Ramos (cell line): ENCODE measurements around the gene NRN1.

Source experiments
- in situ Hi-C: fragments of 300-500 bp; cut with MboI; formaldehyde crosslinking; loops from one replicate; pipeline ENCODE4 v1.14.3; 2022; ENCODE audit warnings: low sequenced_read_pairs; ENCODE audit not compliant: unreplicated experiment

NRN1 gene

GRCh38 chr6:6002848-6003620 is 3.7 kb downstream of the NRN1 start:
- in situ Hi-C loops = no loop called here

GRCh38 chr6:6002005-6002847 is 4.5 kb downstream of the NRN1 start:
- in situ Hi-C loops = no loop called here

DNA sequence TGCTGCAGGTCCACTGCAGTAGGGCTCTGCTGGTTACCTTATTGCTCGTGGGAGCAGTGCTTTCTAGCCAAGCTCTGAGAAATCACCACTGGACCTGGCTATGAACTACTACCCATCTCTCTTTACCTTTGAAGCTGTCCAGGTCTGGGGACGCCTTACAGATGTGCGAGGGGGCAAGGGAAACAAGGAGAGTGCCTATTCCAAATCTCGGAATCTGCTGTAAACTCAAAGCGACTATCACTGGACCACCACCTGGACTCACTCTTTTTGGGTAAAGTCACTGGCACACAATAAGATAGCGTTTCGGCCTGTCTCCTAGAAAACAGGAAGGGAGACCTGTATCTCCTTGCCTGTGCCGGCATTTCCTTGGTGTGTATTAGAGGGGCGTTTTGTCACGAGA is 5.3 kb downstream of the NRN1 start:
- in situ Hi-C loops = no loop called here

DNA sequence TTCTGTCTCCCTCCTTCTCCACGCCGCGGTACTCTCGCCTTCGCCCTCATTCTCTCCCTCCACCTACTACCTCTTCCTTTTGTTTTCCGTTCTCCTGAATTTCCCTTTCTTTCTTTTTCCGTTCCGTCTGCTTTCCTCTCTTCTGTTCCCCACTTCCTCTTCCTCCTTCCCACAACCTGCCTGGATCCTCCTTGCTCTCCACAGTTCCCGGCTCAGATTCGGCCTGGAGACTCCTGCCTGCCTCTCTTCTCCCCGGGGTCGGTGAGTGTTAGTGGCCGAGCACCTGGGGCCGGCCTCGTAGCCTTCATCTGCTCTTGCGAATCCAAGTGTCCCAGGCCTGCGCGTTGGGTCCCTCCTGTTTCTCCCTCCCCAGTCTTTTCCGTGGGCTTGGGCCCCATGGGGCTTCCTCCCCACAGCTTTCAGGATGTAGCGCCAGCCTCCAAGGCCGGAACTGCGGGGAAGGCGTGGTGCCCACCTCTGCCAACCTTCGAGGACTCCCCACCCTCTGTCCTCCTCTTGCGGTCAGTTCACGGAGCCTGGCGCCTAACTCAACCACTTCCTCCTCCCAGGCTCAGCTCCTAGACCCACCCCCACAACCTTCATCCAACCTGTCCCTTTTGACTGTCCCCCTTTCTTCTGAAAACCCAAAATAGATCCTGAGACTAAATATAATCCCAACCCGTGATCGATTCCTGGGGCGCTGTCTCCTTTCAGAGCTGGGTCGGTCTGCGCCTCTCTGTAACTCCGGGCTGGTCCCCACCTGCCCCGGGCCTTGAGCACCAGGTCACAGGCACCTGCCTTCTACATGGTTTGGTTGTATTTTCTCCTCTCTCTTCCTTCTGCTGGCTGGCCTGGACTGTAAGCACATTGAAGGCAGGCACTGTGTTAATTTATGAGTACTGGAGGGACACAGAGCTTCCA is 6.8 kb downstream of the NRN1 start:
- in situ Hi-C loops = no loop called here

DNA sequence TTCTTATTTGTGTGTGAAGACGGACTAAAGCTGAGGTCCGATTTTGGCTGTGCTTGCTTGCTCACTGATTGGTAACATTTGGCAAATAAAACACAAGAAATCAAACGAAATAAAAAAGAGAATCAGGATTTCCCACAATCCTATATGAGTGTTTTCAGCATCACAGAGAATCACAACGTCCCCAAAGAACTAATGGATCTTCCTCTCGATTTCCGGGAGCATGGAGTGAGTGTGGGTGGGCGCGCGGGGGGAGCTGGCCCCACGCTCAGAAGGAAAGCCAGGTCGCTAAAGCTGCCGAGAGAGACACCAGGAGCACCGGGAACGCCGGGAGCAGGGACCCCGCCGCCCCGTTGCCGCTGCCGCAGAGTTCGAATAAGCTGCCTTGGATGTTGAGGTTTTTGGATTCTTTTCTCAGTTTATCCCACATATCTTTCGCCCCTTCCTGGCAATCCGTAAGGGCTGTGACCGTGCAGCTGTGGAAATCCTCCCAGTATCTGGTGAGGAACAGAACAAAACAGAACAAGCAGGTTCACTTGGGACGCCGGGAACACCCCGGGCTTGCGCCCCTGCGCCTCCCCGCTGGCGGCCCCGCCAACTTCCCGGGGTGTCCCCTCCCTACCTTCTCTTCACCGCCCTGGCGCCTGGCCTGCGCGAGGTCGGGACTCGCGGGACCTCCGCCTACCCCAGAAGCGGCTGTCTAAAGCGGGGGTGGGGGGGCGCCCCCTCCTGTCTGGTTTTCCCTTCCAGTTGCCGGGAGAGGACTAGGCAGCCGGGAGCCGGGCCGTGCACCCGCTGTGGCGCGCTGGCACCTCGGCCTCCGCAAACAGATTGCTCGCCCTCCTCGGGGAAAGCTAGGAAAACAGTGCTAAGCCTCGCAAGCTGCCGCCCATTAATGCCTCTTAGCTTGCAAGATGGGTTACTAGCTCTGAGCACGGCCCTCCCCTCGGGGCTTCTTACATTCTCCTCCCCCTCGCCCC is 7.7 kb downstream of the NRN1 start:
- in situ Hi-C loops = no loop called here

DNA sequence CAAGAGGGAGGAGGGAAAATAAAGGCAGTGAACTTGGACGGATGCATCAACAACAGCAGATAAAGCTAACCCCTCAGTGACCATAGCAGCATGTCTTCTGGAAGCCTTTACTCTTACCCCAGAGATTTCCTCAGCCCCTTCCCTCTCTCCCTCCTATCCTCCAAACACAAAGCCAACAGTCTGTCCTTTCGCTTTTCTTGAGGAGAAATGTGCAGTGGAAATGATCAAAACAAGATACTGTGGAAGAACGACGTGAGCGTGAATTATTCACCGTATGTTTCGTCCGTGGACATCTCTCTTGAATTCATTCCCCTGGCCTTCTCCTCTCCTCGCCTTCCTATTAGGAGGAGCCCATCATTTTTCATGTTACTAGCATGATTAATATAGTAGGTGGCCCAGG is 8.5 kb downstream of the NRN1 start:
- in situ Hi-C loops = no loop called here

GRCh38 chr6:5997420-5997987 is 9.2 kb downstream of the NRN1 start:
- in situ Hi-C loops = no loop called here

GRCh38 chr6:5996714-5997419 is 9.9 kb downstream of the NRN1 start:
- in situ Hi-C loops = no loop called here

DNA sequence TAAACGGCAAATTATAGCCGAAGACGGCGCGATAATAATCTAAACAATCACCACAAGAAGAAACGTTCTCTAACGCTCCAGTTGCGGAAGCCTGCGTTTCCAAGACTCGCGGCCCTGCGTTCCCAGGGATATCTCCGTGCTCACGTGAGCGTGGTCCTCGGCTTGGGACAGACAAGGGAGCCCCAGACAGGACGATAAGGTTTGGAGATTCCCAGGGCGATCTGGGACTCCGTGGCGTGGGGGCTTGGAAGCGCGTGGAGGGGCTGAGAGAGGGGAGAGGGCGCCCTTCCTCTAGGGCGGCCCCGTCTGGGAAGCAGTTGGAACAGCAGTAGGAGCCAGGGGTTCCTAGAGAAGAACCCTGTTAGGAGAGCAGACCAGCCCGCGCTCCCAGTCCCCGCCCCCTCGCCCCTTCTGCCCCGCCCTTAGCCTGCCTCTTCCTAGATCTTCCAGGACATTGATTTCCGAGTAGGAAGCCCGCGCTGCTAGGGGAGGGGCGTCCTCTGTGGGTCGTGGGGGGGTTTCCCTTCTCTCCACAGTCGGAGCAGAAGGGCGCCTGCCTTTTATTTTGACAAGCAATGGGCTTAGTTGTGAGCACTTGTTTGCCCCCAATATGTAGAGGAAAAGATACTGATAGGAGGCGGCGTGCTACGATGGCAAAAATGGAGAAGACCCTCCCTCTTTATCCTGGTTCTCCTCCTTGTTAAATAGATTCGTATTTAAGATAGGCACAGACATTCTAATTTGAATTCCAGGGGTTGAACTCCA is 10.6 kb downstream of the NRN1 start:
- in situ Hi-C loops = no loop called here

- in situ Hi-C loops = no loop called here
These were observed 11.1 kb downstream of the NRN1 start for GRCh38 chr6:5995658-5995948.

DNA sequence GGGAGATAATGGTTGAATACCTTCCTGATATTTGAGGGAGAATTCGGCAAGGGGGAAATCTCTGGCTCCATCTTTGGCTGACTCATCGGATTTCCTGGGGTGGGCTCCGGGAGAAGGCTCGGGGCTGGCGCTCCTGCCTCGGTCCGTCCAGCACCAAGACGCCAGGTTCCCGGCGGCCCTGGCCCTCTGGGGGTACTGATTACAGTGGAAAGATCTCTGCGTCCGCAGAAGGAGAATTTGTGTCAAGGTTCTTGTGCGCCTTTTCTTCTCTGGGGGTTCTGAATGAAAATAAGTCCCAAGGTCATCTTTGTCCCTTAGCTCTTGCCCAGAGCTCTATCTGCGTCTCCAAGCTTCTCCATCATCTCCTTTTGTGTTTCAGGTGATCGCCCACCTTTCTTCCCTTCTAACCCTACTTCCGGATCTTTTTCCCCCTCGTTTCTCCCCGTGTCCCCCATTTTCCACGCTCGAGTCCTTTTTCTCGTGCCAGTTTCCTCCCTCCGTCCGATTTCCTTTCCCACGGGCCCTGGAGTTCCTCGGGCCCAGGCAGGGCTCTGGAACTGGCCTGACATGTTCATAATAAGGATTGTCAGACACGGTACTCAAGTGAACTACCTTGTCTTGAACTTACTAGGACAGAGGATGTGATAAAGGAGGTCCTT is 11.6 kb downstream of the NRN1 start:
- in situ Hi-C loops = no loop called here

DNA sequence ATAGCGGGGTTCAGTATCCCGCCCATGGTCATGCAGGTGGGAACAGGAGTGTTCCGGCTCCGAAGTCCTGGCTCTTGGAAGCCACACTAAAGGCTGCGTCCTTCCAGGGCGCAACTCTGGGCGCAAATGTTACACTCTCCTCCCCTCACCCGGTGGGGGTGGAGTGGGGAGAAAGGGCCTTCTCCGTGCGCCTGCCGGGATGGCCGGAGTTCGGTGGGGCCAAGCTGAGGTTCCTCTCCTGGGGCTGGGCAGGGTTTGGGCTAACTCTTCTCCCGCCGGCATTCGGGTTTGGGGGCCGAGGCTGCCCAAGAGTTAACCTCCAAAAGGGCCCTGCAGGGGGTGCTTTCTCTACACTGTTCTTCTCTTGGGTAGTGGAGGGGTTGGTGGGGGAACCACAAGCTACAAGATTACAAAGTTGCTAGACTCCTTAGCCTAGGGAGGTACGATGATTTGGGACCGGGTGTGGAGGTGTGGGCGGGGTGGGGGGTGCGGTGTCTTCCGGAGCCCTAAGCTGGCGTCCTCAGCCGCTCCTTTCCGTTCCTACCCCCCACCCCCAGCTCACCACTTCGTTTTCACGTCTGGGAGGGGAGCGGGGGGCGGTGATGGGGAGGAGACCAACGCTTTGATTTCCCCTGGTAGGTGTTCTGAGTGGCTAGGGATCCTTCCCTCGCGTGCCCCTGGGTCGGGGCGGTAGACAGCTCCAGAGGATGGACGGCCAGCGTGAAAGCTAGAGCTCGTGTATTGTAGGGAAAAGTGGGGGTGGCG is 12.3 kb downstream of the NRN1 start:
- in situ Hi-C loops = no loop called here

- in situ Hi-C loops = no loop called here
These were observed 14.0 kb downstream of the NRN1 start for GRCh38 chr6:5992551-5993225.

DNA sequence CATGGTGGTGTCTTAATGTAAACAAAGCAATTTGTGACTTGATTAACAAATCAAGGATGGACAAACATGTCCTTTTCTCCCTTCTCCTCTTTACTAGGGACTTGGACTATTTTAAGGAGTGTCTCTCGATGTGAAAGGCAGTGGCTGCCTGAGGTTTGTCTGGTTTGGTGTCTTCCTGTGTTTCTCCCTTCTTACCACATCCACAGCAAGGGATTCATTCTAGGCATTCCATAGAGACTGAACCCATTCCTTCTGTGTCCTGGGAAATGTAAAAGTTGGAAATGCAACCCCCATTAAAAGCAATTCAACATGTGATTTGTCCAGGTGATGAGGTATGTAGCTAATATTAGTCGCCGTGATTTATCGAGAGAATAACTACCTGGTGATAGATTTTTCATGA is 15.9 kb downstream of the NRN1 start:
- in situ Hi-C loops = no loop called here

GRCh38 chr6:5989141-5989723 is 17.5 kb downstream of the NRN1 start:
- in situ Hi-C loops = no loop called here

GRCh38 chr6:5986861-5987260 is 19.9 kb downstream of the NRN1 start:
- in situ Hi-C loops = no loop called here
